Measurements from ENCODE around the gene SECISBP2. TPM values are rescaled to one million over a fixed set of nuclear protein-coding genes. Genes with fewer than 3 reads are reported as not detected.

Gene SECISBP2
- total RNA-seq, 4 donors from 2014 or later: 77.1 to 110 (median 90.6) TPM

DNA sequence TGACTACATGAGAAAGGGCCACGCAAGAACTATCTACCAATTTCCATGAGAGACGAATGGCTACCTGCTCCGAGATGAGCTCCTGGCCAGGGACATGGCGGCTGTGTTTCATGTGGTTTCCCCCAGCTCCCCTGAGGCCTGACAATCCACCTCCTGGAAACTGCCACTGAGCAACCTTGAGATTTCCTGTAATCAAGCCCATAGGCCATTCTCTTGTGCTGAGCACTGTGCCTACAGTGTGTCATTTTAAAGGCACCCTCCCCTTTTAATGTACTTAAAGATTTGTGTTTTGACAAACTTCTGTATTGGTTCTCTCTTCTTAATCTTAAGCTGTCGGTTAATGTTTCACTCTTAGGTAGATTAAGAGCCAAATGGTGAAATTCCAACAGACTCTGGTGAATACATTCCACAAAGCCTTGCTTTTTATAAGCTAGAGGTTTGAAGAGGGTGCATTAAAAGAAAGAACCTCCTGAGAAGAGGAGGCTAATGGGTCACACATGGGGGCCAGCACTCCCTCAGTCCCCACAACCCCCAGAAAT, 72.3 kb downstream of the SECISBP2 start:
- Histone ChIP-seq H3K36me3 (peaks cover 8 to 24% of the 10 kb centered on the region in 2 donors), H3K9me3 (no peaks in the 10 kb centered on the region), H3K27me3 (no peaks in the 10 kb centered on the region), H3K27ac (no peak overlapping the region), H3K4me3 (replicated peaks in 1 of 3) (no peak overlapping the region), H3K4me1 (peaks cover 5 to 28% of the 10 kb centered on the region in 2 donors)
- WGBS, 2 donors: 93 to 96% methylated on average over 5 of the region's 5 CpGs
- no peak for DNase-seq
- no peak for TF ChIP-seq POLR2A (IDR thresholded peaks at IDR 0.05)
- TF ChIP-seq, protein P1, sequence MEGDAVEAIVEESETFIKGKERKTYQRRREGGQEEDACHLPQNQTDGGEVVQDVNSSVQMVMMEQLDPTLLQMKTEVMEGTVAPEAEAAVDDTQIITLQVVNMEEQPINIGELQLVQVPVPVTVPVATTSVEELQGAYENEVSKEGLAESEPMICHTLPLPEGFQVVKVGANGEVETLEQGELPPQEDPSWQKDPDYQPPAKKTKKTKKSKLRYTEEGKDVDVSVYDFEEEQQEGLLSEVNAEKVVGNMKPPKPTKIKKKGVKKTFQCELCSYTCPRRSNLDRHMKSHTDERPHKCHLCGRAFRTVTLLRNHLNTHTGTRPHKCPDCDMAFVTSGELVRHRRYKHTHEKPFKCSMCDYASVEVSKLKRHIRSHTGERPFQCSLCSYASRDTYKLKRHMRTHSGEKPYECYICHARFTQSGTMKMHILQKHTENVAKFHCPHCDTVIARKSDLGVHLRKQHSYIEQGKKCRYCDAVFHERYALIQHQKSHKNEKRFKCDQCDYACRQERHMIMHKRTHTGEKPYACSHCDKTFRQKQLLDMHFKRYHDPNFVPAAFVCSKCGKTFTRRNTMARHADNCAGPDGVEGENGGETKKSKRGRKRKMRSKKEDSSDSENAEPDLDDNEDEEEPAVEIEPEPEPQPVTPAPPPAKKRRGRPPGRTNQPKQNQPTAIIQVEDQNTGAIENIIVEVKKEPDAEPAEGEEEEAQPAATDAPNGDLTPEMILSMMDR (IDR thresholded peaks at IDR 0.05): no peak
- intact Hi-C loops (cut with DNase I): no loop called here

DNA sequence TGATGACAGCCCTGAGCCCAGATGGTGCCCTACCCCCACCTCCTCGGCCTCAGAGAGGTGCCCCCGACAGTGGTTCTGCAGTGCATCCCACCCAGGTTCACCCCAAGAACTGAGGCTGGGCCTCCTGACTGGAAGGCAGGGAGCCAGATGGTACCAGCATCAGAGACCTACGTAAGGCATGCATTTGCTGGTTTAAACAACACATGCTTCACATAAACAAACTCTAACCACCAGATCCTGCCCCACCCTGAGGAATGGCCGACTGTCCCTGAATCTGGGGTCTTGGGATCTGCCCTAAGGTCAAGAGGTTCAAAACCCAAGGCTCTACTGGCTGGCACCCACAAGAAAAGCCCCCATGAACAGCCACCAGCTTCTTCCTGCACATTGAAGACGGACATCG, 73.3 kb downstream of the SECISBP2 start:
- H3K4me3 ChIP-seq (replicated peaks in 1 of 3): no peak overlapping the region
- peaks cover 16 to 28% of the 10 kb centered on the region in 2 donors for H3K36me3 ChIP-seq
- TF ChIP-seq, protein P1 (IDR thresholded peaks at IDR 0.05): no peak
- no peak for TF ChIP-seq POLR2A (IDR thresholded peaks at IDR 0.05)
- peaks cover 5 to 21% of the 10 kb centered on the region in 2 donors for H3K4me1 ChIP-seq
- intact Hi-C loops (cut with DNase I): no loop called here
- no peaks in the 10 kb centered on the region for H3K9me3 ChIP-seq
- no peaks in the 10 kb centered on the region for H3K27me3 ChIP-seq
- DNase-seq: no peak
- 88 to 90% methylated on average over 3 to 6 of the region's 6 CpGs for WGBS, 2 donors
- no peak overlapping the region for H3K27ac ChIP-seq

DNA sequence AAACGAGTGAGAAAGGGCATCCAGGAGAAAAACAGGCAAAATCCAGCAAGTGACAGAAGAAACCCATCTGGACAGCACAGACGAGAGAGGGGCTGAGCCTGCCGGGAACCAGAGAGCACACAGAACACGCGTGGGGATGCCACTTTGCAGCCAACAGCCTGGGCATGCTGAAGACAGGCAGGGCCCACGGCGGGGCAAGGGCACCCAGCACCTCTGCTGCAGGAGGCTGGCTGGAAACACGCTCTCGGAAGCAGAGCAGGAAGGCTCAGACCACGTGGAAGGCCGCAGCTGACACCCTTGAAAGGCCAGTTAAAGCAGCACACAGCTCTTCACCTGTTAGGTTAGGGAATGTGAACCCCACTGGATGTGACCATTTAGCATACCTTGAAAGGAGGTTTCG, 76.1 kb downstream of the SECISBP2 start:
- no peak overlapping the region for H3K4me3 ChIP-seq (replicated peaks in 1 of 3)
- TF ChIP-seq, protein P1 (IDR thresholded peaks at IDR 0.05): no peak
- TF ChIP-seq POLR2A (IDR thresholded peaks at IDR 0.05): no peak
- H3K27me3 ChIP-seq: no peaks in the 10 kb centered on the region
- H3K4me1 ChIP-seq: peaks cover 4 to 9% of the 10 kb centered on the region in 2 donors
- WGBS, 2 donors: 87 to 89% methylated on average over 12 of the region's 12 CpGs
- no peaks in the 10 kb centered on the region for H3K9me3 ChIP-seq
- intact Hi-C loops (cut with DNase I): no loop called here
- H3K27ac ChIP-seq: no peak overlapping the region
- DNase-seq: no peak
- H3K36me3 ChIP-seq: peaks cover 16 to 28% of the 10 kb centered on the region in 2 donors

DNA sequence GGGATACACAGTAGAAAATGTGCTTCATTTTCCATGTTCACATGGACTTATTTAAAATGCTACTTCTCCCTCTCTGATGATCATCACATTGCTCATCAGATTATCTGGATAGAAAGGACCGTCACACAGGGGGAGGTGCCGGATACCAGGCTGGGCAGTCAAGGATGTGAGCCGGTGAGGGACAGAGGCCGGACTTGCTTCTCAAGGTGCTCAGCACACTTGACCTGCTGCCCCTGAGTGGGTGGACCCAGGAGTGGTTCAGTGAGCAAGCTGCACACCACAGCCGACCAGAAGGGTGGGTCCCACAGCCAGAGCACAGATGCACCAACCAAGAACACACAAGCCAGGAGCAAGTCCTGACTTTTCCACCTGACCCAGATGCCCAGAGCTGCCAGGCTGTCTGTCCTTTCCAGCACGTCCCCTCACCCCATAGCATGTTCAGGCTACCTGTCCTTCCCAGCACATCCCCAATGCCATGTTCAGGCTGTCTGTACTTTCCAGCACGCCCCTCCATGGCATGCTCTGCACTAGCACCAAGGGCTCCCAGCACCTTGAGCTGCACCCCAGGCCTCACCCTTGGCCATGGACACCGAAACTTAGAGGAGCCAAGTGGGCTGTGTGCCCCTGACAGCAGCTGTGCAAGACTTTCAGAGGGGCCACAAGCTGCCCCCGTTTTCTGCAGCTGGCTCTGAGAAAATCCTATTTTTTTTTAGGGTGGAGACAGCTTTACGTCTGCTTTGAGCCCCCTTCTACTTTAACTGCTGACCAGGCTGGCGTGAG, 77.8 kb downstream of the SECISBP2 start:
- peaks cover 11 to 16% of the 10 kb centered on the region in 2 donors for H3K36me3 ChIP-seq
- H3K4me1 ChIP-seq: peaks cover 9 to 14% of the 10 kb centered on the region in 2 donors
- no peaks in the 10 kb centered on the region for H3K27me3 ChIP-seq
- TF ChIP-seq, protein P1 (IDR thresholded peaks at IDR 0.05): no peak
- TF ChIP-seq POLR2A (IDR thresholded peaks at IDR 0.05): no peak
- intact Hi-C loops (cut with DNase I): no loop called here
- no peak overlapping the region for H3K27ac ChIP-seq
- no peaks in the 10 kb centered on the region for H3K9me3 ChIP-seq
- DNase-seq: no peak
- no peak overlapping the region for H3K4me3 ChIP-seq (replicated peaks in 1 of 3)
- 80 to 91% methylated on average over 11 of the region's 11 CpGs for WGBS, 2 donors

DNA sequence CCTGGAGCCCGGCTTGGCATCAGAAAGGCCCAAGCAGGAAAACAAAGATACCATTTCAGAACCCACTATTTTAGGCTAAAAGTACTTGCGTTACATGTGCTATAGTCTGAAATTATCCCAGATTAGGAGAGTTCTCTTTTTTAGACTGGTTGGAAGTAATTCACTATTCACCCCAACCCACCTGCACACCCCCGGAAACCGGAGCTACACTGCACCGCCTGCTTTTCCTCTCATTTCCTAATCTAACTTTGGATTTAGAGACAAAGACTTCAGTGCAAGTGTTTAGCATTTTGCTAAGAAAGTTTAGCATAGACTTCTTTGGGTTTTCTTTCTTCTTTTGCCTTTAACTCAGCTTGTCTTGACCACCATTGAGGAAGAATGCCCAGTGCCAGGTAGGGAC, 79.2 kb downstream of the SECISBP2 start:
- Histone ChIP-seq H3K4me1 (peaks cover 12 to 16% of the 10 kb centered on the region in 2 donors), H3K4me3 (replicated peaks in 1 of 3) (no peak overlapping the region), H3K9me3 (no peaks in the 10 kb centered on the region), H3K36me3 (peaks cover 11 to 15% of the 10 kb centered on the region in 2 donors), H3K27me3 (no peaks in the 10 kb centered on the region), H3K27ac (no peak overlapping the region)
- TF ChIP-seq, protein P1 (IDR thresholded peaks at IDR 0.05): no peak
- TF ChIP-seq POLR2A (IDR thresholded peaks at IDR 0.05): no peak
- intact Hi-C loops (cut with DNase I): no loop called here
- 95 to 96% methylated on average over 5 of the region's 5 CpGs for WGBS, 2 donors
- no peak for DNase-seq
